GM21786 (cell line): ENCODE results near the gene SPCS1.
"Not testable (repeated sequence)": the region's sequence is repeated elsewhere in the genome, so short reads cannot be mapped to it uniquely, and the experiment has no call there.

ENCODE experiments used
- ATAC-seq: cut with Tn5 transposase; IDR thresholded peaks from one replicate; pipeline ENCODE4 v1.9.1; 2021; ENCODE audit not compliant: unreplicated experiment

SPCS1 gene

GRCh38 chr3:52728753-52729152 lies 22.8 kb downstream of the SPCS1 start:
- not testable (repeated sequence) for ATAC-seq

DNA sequence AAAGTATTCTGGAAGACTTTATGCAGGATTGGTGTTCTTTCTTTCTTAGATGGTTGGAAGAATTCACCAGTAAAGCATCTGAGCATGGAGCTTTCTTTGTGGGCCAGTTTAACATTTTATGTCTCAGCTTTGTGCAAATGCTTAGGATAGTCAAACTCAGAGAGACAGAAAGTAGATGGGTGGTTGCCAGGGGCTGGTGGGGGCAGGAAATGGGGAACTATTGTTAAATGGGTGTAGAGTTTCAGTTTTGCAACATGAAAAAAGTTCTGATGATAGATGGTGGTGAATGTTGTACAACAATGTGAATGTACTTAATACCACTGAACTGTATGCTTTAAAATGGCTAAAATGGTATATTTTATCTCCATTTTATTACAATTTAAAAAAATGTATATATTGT lies 24.8 kb downstream of the SPCS1 start:
- ATAC-seq: no peak

- ATAC-seq: no peak
These were observed 25.7 kb downstream of the SPCS1 start for GRCh38 chr3:52731590-52731989.

GRCh38 chr3:52733256-52733891 lies 27.5 kb downstream of the SPCS1 start:
- no peak for ATAC-seq

- no peak for ATAC-seq
These were observed 33.8 kb downstream of the SPCS1 start for GRCh38 chr3:52739730-52740129.

GRCh38 chr3:52742418-52743041 lies 36.6 kb downstream of the SPCS1 start:
- no peak for ATAC-seq

- ATAC-seq: no peak
These were observed 37.2 kb downstream of the SPCS1 start for GRCh38 chr3:52743152-52743551.

DNA sequence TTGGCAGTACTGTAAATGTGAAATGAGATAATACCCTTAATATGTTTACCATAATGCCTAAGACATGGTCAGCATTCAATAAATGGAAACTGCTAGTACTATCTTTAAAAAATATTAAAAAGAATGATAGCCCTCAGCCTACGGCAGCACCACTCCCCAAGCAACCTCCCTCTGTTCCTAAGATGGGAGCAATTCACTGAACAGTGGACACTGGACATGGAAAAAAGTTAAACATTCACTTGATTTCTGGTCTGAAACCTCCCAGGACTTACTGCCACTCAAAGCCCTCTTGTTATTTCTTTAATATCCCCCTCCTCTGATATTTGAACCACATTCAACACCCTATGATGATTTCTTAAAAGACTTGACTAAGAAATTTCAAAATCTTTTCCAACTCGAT lies 37.8 kb downstream of the SPCS1 start:
- ATAC-seq: no peak

GRCh38 chr3:52752045-52752660 lies 46.2 kb downstream of the SPCS1 start:
- no peak for ATAC-seq

DNA sequence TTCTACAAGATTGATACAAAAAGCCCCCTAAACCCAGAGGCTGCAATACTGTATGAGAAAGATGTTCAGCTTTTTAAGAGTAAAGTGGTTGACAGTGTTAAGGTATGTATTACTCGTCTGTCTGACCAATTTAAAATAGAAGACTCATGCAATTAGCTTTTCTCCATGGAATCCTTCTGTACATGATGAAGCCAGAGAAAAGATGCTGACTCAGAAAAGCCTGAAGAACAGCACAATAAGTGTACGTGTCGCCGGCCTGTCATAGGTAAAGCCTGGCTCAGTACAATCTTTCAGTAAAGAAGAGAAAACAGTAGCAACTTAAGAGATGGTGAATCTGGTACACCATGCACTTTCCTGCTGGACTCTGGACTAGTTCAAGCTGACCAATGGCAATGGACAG lies 48.5 kb downstream of the SPCS1 start:
- ATAC-seq: no peak

DNA sequence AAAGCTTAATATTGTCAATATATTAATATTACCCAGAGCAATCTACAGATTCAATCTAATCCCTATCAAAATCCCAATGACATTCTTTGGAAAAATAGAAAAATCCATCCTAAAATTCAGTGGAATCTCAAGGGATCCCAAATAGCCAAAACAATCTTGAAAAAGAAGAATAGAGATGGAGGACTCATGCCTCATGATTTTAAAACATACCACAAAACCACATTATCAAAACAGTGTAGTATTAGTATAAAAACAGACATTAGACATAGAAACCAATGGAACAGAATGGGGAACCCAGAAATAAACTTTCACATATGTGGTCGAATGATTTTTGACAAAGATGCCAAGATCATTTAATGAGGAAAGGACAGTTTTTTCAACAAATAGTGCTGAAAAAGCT lies 50.2 kb downstream of the SPCS1 start:
- ATAC-seq: no peak
